Testis (tissue), 2 donors: ENCODE measurements around the gene SLC12A1.

Experiments
- POLR2A ChIP-seq: fragments of 450-650 bp; IDR thresholded peaks from one replicate; pipeline ENCODE4 v1.6.1; 2017; ENCODE audit warnings: antibody characterized with exemption, mild to moderate bottlenecking, moderate library complexity
- TF ChIP-seq, protein P1 (sequence below), 3 experiments: fragments of 450-650 bp in 2 of 3; fragments of 200-600 bp in 1 of 3; sonication (generic) in 1 of 3; IDR thresholded peaks; one replicate each; pipeline ENCODE4 v1.5.1; 2016 to 2019; ENCODE audit warnings: antibody characterized with exemption in 3 of 3, mild to moderate bottlenecking in 2 of 3, moderate library complexity in 1 of 3

DNA sequence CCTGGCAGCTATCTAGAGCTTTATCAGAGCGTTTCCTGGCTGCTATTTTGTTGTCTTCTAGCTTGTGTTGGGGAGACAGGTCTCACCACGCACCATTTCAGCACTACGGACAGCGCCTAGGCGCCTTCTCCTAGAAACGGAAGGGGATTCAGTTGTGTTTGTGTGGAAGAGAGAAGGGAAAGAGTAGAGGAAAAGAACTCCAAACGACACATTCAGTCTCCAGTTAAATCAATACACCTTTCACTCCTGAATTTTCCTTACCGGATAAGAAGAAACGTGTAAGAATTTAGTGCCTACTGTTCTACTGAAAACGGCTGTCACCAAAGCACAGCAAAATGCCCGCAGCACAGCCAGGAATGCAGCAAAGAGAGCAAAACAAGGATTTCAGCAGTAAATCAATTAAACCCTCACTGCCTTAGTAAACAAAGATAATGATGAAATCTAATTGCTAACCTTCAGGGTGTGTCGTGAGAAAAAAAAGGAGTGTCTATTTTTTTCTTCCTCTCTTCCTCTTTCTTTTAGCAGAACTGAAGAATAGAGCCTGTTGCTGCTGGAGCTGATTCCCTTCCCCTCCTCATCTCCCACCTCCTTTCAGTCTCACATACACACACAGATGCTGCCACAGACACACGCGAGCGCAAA lies 15.0 kb upstream of the SLC12A1 start:
- TF ChIP-seq, protein P1, sequence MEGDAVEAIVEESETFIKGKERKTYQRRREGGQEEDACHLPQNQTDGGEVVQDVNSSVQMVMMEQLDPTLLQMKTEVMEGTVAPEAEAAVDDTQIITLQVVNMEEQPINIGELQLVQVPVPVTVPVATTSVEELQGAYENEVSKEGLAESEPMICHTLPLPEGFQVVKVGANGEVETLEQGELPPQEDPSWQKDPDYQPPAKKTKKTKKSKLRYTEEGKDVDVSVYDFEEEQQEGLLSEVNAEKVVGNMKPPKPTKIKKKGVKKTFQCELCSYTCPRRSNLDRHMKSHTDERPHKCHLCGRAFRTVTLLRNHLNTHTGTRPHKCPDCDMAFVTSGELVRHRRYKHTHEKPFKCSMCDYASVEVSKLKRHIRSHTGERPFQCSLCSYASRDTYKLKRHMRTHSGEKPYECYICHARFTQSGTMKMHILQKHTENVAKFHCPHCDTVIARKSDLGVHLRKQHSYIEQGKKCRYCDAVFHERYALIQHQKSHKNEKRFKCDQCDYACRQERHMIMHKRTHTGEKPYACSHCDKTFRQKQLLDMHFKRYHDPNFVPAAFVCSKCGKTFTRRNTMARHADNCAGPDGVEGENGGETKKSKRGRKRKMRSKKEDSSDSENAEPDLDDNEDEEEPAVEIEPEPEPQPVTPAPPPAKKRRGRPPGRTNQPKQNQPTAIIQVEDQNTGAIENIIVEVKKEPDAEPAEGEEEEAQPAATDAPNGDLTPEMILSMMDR (IDR thresholded peaks at IDR 0.05): no peak
- no peak for TF ChIP-seq POLR2A
